CD14-positive monocyte (primary cell): Measurements from ENCODE around the gene MAP3K7CL. TPM values are rescaled to one million over a fixed set of nuclear protein-coding genes. Genes with fewer than 3 reads are reported as not detected.

Experiments
- DNase-seq, 3 donors: peaks; one replicate each; pipeline ENCODE4 v3.0.0-alpha.2; 2011 to 2022
- H2AFZ ChIP-seq: 2 replicates; pipeline ENCODE4 v1.6.0; 2012; ENCODE audit warnings: mild to moderate bottlenecking, low read depth, low read length, inconsistent platforms; ENCODE audit not compliant: insufficient read depth, poor library complexity, severe bottlenecking
- H3K27ac ChIP-seq, 2 donors: 1 replicate in 1 of 2; 2 replicates in 1 of 2; pipeline ENCODE4 v1.5.1; 2012 to 2013; ENCODE audit warnings: low read length in 2 of 2, control low read depth in 1 of 2, inconsistent platforms in 1 of 2, low read depth in 1 of 2, mild to moderate bottlenecking in 1 of 2
- H3K27me3 ChIP-seq, 2 donors: one replicate each; pipeline versions ENCODE4 v1.6.0 to v1.6.1; 2011 to 2013; ENCODE audit warnings: low read length in 2 of 2; ENCODE audit not compliant: control insufficient read depth in 2 of 2, insufficient read depth in 2 of 2
- H3K36me3 ChIP-seq, 2 donors: replicated peaks in 1 of 2; 1 replicate in 1 of 2; 2 replicates in 1 of 2; pipeline versions ENCODE4 v1.5.1 to v1.6.1; 2012 to 2013; ENCODE audit warnings: low read length in 2 of 2, control low read depth in 1 of 2, inconsistent platforms in 1 of 2, mild to moderate bottlenecking in 1 of 2; ENCODE audit not compliant: insufficient read depth in 2 of 2, control insufficient read depth in 1 of 2
- H3K4me1 ChIP-seq, 2 donors: 1 replicate in 1 of 2; 2 replicates in 1 of 2; pipeline versions ENCODE4 v1.5.1 to v1.6.1; 2012 to 2013; ENCODE audit warnings: low read length in 2 of 2, control low read depth in 1 of 2, inconsistent platforms in 1 of 2, mild to moderate bottlenecking in 1 of 2, moderate library complexity in 1 of 2; ENCODE audit not compliant: insufficient read depth in 2 of 2, control insufficient read depth in 1 of 2
- H3K4me2 ChIP-seq: replicated peaks from 2 replicates; pipeline ENCODE3; 2012; ENCODE audit warnings: low read length, moderate library complexity, mild to moderate bottlenecking; ENCODE audit not compliant: poor library complexity, severe bottlenecking; ENCODE audit errors: extremely low read depth
- H3K4me3 ChIP-seq, 3 experiments: fragments of 200-600 bp in 1 of 3; sonication (generic) in 1 of 3; replicated peaks in 1 of 3; 1 replicate in 2 of 3; 2 replicates in 1 of 3; pipeline ENCODE4 v1.5.1; 2011 to 2013; ENCODE audit warnings: low read length in 3 of 3, mild to moderate bottlenecking in 3 of 3, control low read depth in 2 of 3, low read depth in 2 of 3, inconsistent platforms in 1 of 3, moderate library complexity in 1 of 3
- H3K79me2 ChIP-seq: 2 replicates; pipeline ENCODE4 v1.6.0; 2012; ENCODE audit warnings: mild to moderate bottlenecking, control low read depth, inconsistent platforms, low read length, moderate library complexity; ENCODE audit not compliant: insufficient read depth
- H3K9ac ChIP-seq: 2 replicates; pipeline ENCODE4 v1.6.0; 2017; ENCODE audit warnings: low read length, mild to moderate bottlenecking; ENCODE audit not compliant: insufficient read depth, poor library complexity, severe bottlenecking
- H3K9me3 ChIP-seq, 2 donors: replicated peaks in 1 of 2; 1 replicate in 1 of 2; 2 replicates in 1 of 2; pipeline versions ENCODE4 v1.5.1 to v1.6.1; 2012 to 2013; ENCODE audit warnings: low read length in 2 of 2, control low read depth in 1 of 2; ENCODE audit not compliant: control insufficient read depth in 1 of 2, insufficient read depth in 1 of 2
- H4K20me1 ChIP-seq: 2 replicates; pipeline ENCODE4 v1.6.0; 2012; ENCODE audit warnings: mild to moderate bottlenecking, low read length, control low read depth, moderate library complexity; ENCODE audit not compliant: insufficient read depth
- H3K27ac Mint-ChIP-seq, 7 donors: one replicate each; pipeline ENCODE4 v1.8.0; 2020; ENCODE audit warnings: mild to moderate bottlenecking in 7 of 7, mixed read lengths in 7 of 7, moderate library complexity in 6 of 7, inconsistent platforms in 2 of 7
- H3K27me3 Mint-ChIP-seq, 3 donors: one replicate each; pipeline ENCODE4 v1.8.0; 2021 to 2022; ENCODE audit warnings: low read depth in 3 of 3, mild to moderate bottlenecking in 3 of 3, mixed read lengths in 3 of 3, moderate library complexity in 3 of 3, inconsistent platforms in 1 of 3
- H3K36me3 Mint-ChIP-seq, 2 donors: one replicate each; pipeline ENCODE4 v1.8.0; 2020; ENCODE audit warnings: mixed read lengths in 2 of 2, inconsistent platforms in 1 of 2, mild to moderate bottlenecking in 1 of 2
- H3K4me1 Mint-ChIP-seq: one replicate; pipeline ENCODE4 v1.8.0; 2020; ENCODE audit warnings: mild to moderate bottlenecking, mixed read lengths
- H3K4me3 Mint-ChIP-seq, 2 donors: one replicate each; pipeline ENCODE4 v1.8.0; 2020; ENCODE audit warnings: mild to moderate bottlenecking in 2 of 2, mixed read lengths in 2 of 2, moderate library complexity in 1 of 2
- H3K9me3 Mint-ChIP-seq, 7 donors: one replicate each; pipeline ENCODE4 v1.8.0; 2020 to 2022; ENCODE audit warnings: mixed read lengths in 7 of 7, mild to moderate bottlenecking in 6 of 7, moderate library complexity in 6 of 7, inconsistent platforms in 2 of 7
- CTCF ChIP-seq: fragments of 200-600 bp; IDR thresholded peaks from one replicate; pipeline ENCODE4 v1.8.0; 2022; ENCODE audit warnings: antibody characterized with exemption, mild to moderate bottlenecking
- WGBS: methylation state at CpG from one replicate; pipeline ENCODE4 v1.1.5; 2013; ENCODE audit warnings: missing lambda C conversion rate; ENCODE audit not compliant: insufficient coverage; 5-methylcytosine and 5-hydroxymethylcytosine counted together
- intact Hi-C, 2 donors: fragments of 100-400 bp; cut with micrococcal nuclease; formaldehyde crosslinking; loops; one replicate each; pipeline versions ENCODE4 v1.15.0 to v1.15.1; 2023
- polyA plus RNA-seq, 3 donors: library from polyadenylated mRNA; depleted of rRNA in 1 of 3; unstranded in 2 of 3; stranded (reverse) in 1 of 3; fragments of 300-500 nt in 2 of 3; fragments of >200 nt in 1 of 3; fragmentation: Illumina TruSeq in 2 of 3; gene quantifications; 1 replicate in 2 of 3; 2 replicates in 1 of 3; pipeline ENCODE4 v1.2.3, GENCODE V29; 2012 to 2021

Gene MAP3K7CL
- polyA plus RNA-seq, 3 donors: 14.6 to 15.8 (median 15.7) TPM

DNA sequence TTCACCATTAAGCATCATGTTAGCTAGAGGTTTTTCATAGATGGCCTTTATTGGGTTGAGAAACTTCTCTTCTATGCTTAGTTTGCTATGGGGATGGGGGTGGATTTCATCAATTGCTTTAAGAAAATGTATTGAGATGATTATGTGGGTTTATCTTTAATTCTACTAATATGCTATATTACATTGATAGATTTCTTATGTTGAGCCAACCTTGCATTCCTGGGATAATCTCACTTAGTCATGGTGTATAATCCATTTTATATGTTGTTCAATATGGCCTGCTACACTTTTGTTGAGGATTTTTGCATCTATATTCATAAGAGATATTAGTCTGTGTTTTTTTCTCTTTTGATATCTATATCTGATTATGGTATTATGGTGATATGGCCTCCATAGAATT lies 70.7 kb downstream of the MAP3K7CL start:
- TF ChIP-seq CTCF: no peak
- peaks cover 11 to 29% of the 10 kb centered on the region in 2 donors for H3K9me3 ChIP-seq
- H3K27me3 ChIP-seq: no peaks in the 10 kb centered on the region
- Mint-ChIP-seq H3K4me1 (peaks cover 18% of the 10 kb centered on the region), H3K9me3 (peaks cover 17 to 26% (median 25%) of the 10 kb centered on the region in 7 donors), H3K27ac (no peak overlapping the region), H3K36me3 (peaks cover 13 to 20% of the 10 kb centered on the region in 2 donors), H3K4me3 (no peak overlapping the region), H3K27me3 (no peaks in the 10 kb centered on the region)
- no peak overlapping the region for H3K27ac ChIP-seq
- no peak for DNase-seq
- H3K9ac ChIP-seq: no peak overlapping the region
- H3K4me3 ChIP-seq: no peak overlapping the region
- H4K20me1 ChIP-seq: no peaks in the 10 kb centered on the region
- intact Hi-C loops: no loop called here
- H3K79me2 ChIP-seq: no peaks in the 10 kb centered on the region
- no peak overlapping the region for H2AFZ ChIP-seq
- no peaks in the 10 kb centered on the region for H3K36me3 ChIP-seq
- no peak overlapping the region for H3K4me2 ChIP-seq
- H3K4me1 ChIP-seq: peaks cover 14% of the 10 kb centered on the region in 2 donors

DNA sequence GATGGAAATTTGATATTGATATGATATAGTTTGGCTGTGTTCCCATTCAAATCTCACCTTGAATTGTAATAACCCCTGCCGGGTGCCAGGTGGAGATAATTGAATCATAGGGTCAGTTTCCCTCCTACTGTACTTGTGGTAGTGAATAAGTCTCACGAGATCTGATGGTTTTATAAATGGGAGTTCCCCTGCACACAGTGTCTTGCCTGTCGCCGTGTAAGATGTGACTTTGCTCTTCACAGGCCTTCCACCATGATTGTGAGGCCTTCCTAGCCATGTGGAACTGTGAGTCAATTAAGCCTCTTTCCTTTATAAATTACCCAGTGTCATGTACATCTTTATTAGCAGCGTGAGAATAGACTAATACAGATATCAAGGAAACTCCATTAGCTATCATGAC lies 74.6 kb downstream of the MAP3K7CL start:
- WGBS: no CpG with 5 or more reads among the region's 5 CpGs
- H3K4me1 Mint-ChIP-seq: peaks cover 31% of the 10 kb centered on the region
- intact Hi-C loops: no loop called here

More for the DNA sequence above, 74.6 kb downstream of the MAP3K7CL start:
- peak overlapping the region in 3 of 7 donors; percentile 9 to 48 (median 33) for H3K27ac Mint-ChIP-seq
- Histone ChIP-seq H3K36me3 (no peaks in the 10 kb centered on the region), H3K4me1 (peaks cover 26 to 29% of the 10 kb centered on the region in 2 donors), H3K79me2 (no peaks in the 10 kb centered on the region), H3K4me2 (no peak overlapping the region), H3K9ac (no peak overlapping the region), H3K4me3 (no peak overlapping the region), H3K27ac (no peak overlapping the region), H2AFZ (no peak overlapping the region), H4K20me1 (no peaks in the 10 kb centered on the region), H3K27me3 (no peaks in the 10 kb centered on the region), H3K9me3 (peaks cover 0 to 21% of the 10 kb centered on the region in 2 donors)
- DNase-seq: no peak
- no peak for TF ChIP-seq CTCF
- H3K27me3 Mint-ChIP-seq: no peaks in the 10 kb centered on the region
- peaks cover 5 to 17% (median 16%) of the 10 kb centered on the region in 7 donors for H3K9me3 Mint-ChIP-seq
- H3K36me3 Mint-ChIP-seq: peaks cover 8% of the 10 kb centered on the region in 2 donors
- no peak overlapping the region for H3K4me3 Mint-ChIP-seq
